Loucy (cell line): ENCODE results near the gene KY.

ENCODE experiments used
- H2AFZ ChIP-seq: fragments of 200-600 bp; sonication (generic); 2 replicates; pipeline ENCODE4 v1.6.0; 2016; ENCODE audit warnings: antibody characterized with exemption, mild to moderate bottlenecking, low read length, moderate library complexity
- H3F3A ChIP-seq: fragments of 200-600 bp; 2 replicates; pipeline ENCODE4 v1.6.0; 2016; ENCODE audit warnings: antibody characterized with exemption, low read depth, mild to moderate bottlenecking
- H3K27me3 ChIP-seq: fragments of 200-600 bp; sonication (generic); 2 replicates; pipeline ENCODE4 v1.6.1; 2014; ENCODE audit warnings: low read length, mild to moderate bottlenecking; ENCODE audit not compliant: insufficient read depth, poor library complexity, severe bottlenecking
- H3K36me3 ChIP-seq: fragments of 200-600 bp; sonication (generic); 2 replicates; pipeline ENCODE4 v1.6.1; 2016; ENCODE audit warnings: low read length; ENCODE audit not compliant: insufficient read depth
- H3K4me1 ChIP-seq: fragments of 200-600 bp; sonication (generic); 2 replicates; pipeline ENCODE4 v1.5.1; 2014; ENCODE audit warnings: low read length, mild to moderate bottlenecking; ENCODE audit not compliant: insufficient read depth, poor library complexity, severe bottlenecking
- H3K4me2 ChIP-seq: fragments of 200-600 bp; sonication (generic); 2 replicates; pipeline ENCODE4 v1.6.0; 2014; ENCODE audit warnings: antibody characterized with exemption, low read length, low read depth, mild to moderate bottlenecking; ENCODE audit not compliant: poor library complexity, severe bottlenecking
- H3K4me3 ChIP-seq: fragments of 200-600 bp; sonication (generic); 2 replicates; pipeline ENCODE4 v1.5.1; 2014; ENCODE audit warnings: low read length, mild to moderate bottlenecking, mixed read lengths; ENCODE audit not compliant: poor library complexity, severe bottlenecking
- H3K79me2 ChIP-seq: fragments of 200-600 bp; sonication (generic); 2 replicates; pipeline ENCODE4 v1.6.1; 2014; ENCODE audit warnings: low read length; ENCODE audit not compliant: insufficient read depth
- H3K9ac ChIP-seq: fragments of 200-600 bp; sonication (generic); 2 replicates; pipeline ENCODE4 v1.6.0; 2014; ENCODE audit warnings: mild to moderate bottlenecking, low read depth, low read length, moderate library complexity; ENCODE audit not compliant: poor library complexity, severe bottlenecking
- H3K9me2 ChIP-seq: fragments of 200-600 bp; sonication (generic); replicated peaks from 2 replicates; pipeline ENCODE4 v1.6.1; 2016; ENCODE audit warnings: low read depth, low read length, mixed read lengths
- H3K9me3 ChIP-seq: fragments of 200-600 bp; sonication (generic); 2 replicates; pipeline ENCODE4 v1.6.1; 2014; ENCODE audit warnings: mild to moderate bottlenecking, antibody characterized with exemption, low read length, low read depth; ENCODE audit not compliant: insufficient read depth
- H4K20me1 ChIP-seq: fragments of 200-600 bp; sonication (generic); 2 replicates; pipeline ENCODE4 v1.6.0; 2014; ENCODE audit warnings: antibody characterized with exemption, low read length, mild to moderate bottlenecking; ENCODE audit not compliant: insufficient read depth, poor library complexity, severe bottlenecking
- EZH2phosphoT487 ChIP-seq: fragments of 200-600 bp; IDR thresholded peaks from 2 replicates; pipeline ENCODE4 v1.6.1; 2018; ENCODE audit warnings: antibody characterized with exemption, mild to moderate bottlenecking, moderate library complexity, borderline replicate concordance
- TF ChIP-seq, protein P1 (sequence below): fragments of 200-600 bp; sonication (generic); conservative IDR thresholded peaks from 2 replicates; pipeline ENCODE4 v1.5.1; 2014; ENCODE audit warnings: mild to moderate bottlenecking, antibody characterized with exemption, low read length

KY gene

GRCh38 chr3:134621854-134622253, 29.0 kb downstream of the KY start:
- no peak for TF ChIP-seq EZH2phosphoT487
- Histone ChIP-seq H3F3A (no peaks in the 10 kb centered on the region), H3K4me2 (no peak overlapping the region), H3K9me2 (no peaks in the 10 kb centered on the region), H3K9ac (no peak overlapping the region), H3K36me3 (no peaks in the 10 kb centered on the region), H3K27me3 (no peaks in the 10 kb centered on the region), H4K20me1 (no peaks in the 10 kb centered on the region), H3K9me3 (no peaks in the 10 kb centered on the region), H3K4me3 (no peak overlapping the region), H3K4me1 (no peaks in the 10 kb centered on the region), H3K79me2 (no peaks in the 10 kb centered on the region), H2AFZ (no peak overlapping the region)

DNA sequence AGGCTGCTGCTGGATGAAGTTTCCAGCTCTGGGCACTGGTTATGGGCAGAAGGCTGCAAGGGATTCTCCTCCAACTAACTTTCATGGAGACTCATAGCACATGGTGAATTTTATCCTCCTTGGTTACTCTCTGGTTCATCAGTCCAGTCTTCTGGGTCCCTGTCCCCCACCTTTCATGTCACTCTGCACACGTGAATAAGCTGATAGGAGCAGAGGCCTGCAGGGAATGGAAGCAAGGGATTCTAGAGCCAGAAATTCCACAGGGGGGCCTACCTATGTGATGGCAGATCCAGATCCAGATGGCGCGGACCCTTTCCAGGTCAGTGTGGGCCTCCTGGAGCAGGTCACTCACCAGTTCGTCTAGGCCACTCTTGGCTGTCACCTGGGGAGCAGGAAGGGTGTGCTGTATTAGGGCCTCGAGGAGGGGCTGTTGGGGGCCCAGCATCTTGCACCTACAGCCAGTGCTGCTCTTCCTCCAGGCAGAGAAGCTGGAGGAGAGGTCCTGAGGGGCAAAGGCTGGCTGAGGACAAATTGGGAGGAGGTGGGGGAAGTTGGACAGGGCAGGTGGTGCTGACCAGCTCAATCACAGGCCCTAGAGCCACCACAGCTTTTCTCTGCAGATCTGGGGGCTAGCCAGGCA, 30.2 kb downstream of the KY start:
- Histone ChIP-seq H2AFZ (no peak overlapping the region), H3K4me2 (no peak overlapping the region), H3K4me3 (no peak overlapping the region), H3K4me1 (no peaks in the 10 kb centered on the region), H3K36me3 (no peaks in the 10 kb centered on the region), H3K9me3 (no peaks in the 10 kb centered on the region), H3K9ac (no peak overlapping the region), H3K79me2 (no peaks in the 10 kb centered on the region), H3K9me2 (no peaks in the 10 kb centered on the region), H3K27me3 (no peaks in the 10 kb centered on the region), H3F3A (no peaks in the 10 kb centered on the region), H4K20me1 (no peaks in the 10 kb centered on the region)
- TF ChIP-seq, protein P1, sequence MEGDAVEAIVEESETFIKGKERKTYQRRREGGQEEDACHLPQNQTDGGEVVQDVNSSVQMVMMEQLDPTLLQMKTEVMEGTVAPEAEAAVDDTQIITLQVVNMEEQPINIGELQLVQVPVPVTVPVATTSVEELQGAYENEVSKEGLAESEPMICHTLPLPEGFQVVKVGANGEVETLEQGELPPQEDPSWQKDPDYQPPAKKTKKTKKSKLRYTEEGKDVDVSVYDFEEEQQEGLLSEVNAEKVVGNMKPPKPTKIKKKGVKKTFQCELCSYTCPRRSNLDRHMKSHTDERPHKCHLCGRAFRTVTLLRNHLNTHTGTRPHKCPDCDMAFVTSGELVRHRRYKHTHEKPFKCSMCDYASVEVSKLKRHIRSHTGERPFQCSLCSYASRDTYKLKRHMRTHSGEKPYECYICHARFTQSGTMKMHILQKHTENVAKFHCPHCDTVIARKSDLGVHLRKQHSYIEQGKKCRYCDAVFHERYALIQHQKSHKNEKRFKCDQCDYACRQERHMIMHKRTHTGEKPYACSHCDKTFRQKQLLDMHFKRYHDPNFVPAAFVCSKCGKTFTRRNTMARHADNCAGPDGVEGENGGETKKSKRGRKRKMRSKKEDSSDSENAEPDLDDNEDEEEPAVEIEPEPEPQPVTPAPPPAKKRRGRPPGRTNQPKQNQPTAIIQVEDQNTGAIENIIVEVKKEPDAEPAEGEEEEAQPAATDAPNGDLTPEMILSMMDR, result no peak
- no peak for TF ChIP-seq EZH2phosphoT487

GRCh38 chr3:134619884-134620445, 30.9 kb downstream of the KY start:
- Histone ChIP-seq H3K9me2 (no peaks in the 10 kb centered on the region), H3K9me3 (no peaks in the 10 kb centered on the region), H3K27me3 (no peaks in the 10 kb centered on the region), H3K4me3 (no peak overlapping the region), H3K4me2 (no peak overlapping the region), H3K9ac (no peak overlapping the region), H4K20me1 (no peaks in the 10 kb centered on the region), H3K79me2 (no peaks in the 10 kb centered on the region), H3K4me1 (no peaks in the 10 kb centered on the region), H3K36me3 (no peaks in the 10 kb centered on the region), H2AFZ (no peak overlapping the region), H3F3A (no peaks in the 10 kb centered on the region)
- TF ChIP-seq EZH2phosphoT487, result no peak
- TF ChIP-seq, protein P1, result no peak

GRCh38 chr3:134619301-134619615, 31.6 kb downstream of the KY start:
- no peak overlapping the region for H3K4me2 ChIP-seq
- TF ChIP-seq, protein P1, result no peak
- TF ChIP-seq EZH2phosphoT487, result no peak
- H3K79me2 ChIP-seq, result no peaks in the 10 kb centered on the region
- H3K9me2 ChIP-seq, result no peaks in the 10 kb centered on the region
- H3K4me3 ChIP-seq, result no peak overlapping the region
- H3K27me3 ChIP-seq, result no peaks in the 10 kb centered on the region
- H3F3A ChIP-seq, result no peaks in the 10 kb centered on the region
- no peaks in the 10 kb centered on the region for H3K36me3 ChIP-seq
- H3K4me1 ChIP-seq, result no peaks in the 10 kb centered on the region
- H4K20me1 ChIP-seq, result no peaks in the 10 kb centered on the region
- no peak overlapping the region for H3K9ac ChIP-seq
- no peaks in the 10 kb centered on the region for H3K9me3 ChIP-seq
- no peak overlapping the region for H2AFZ ChIP-seq
